Epithelial cell of esophagus (primary cell): Measurements from ENCODE around the gene PNLIPRP2.

Experiments used
- DNase-seq: peaks from one replicate; pipeline ENCODE4 v3.0.0; 2010; ENCODE audit warnings: low read depth
- H3K4me3 ChIP-seq: 2 replicates; pipeline ENCODE4 v1.5.1; 2011; ENCODE audit warnings: mild to moderate bottlenecking, low read length, control low read depth
- CTCF ChIP-seq: IDR thresholded peaks from 2 replicates; pipeline ENCODE4 v1.5.1; 2011; ENCODE audit warnings: low read depth, mild to moderate bottlenecking, low read length, control low read depth, inconsistent platforms; ENCODE audit not compliant: insufficient read depth; ENCODE audit errors: missing control alignments

The PNLIPRP2 gene

GRCh38 chr10:116606061-116606483, 14.7 kb upstream of the PNLIPRP2 start:
- DNase-seq: no peak
- TF ChIP-seq CTCF: no peak
- H3K4me3 ChIP-seq: no peak overlapping the region

DNA sequence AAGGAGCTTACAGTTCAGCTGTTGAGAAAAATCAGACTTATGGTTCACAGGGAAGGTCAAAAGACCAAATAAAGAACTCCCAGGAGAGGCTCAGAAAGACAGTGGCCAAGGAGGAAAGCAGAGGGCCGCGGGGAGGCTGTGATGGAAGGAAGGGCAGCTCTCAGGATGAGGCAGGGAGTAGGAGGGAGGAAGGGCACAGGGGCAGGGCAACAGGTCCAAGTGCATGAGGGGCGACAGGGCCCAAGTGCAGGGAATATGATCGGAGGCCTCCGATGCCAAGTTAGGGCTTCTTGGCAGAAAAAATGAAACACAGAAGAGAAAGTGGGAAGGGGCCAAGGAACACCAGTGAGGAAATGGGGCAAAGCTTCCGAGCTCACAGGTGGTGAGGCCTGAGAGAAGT, 13.4 kb upstream of the PNLIPRP2 start:
- DNase-seq: no peak
- H3K4me3 ChIP-seq: no peak overlapping the region
- TF ChIP-seq CTCF: no peak

GRCh38 chr10:116608686-116609594, 11.8 kb upstream of the PNLIPRP2 start:
- no peak overlapping the region for H3K4me3 ChIP-seq
- DNase-seq: no peak
- no peak for TF ChIP-seq CTCF

DNA sequence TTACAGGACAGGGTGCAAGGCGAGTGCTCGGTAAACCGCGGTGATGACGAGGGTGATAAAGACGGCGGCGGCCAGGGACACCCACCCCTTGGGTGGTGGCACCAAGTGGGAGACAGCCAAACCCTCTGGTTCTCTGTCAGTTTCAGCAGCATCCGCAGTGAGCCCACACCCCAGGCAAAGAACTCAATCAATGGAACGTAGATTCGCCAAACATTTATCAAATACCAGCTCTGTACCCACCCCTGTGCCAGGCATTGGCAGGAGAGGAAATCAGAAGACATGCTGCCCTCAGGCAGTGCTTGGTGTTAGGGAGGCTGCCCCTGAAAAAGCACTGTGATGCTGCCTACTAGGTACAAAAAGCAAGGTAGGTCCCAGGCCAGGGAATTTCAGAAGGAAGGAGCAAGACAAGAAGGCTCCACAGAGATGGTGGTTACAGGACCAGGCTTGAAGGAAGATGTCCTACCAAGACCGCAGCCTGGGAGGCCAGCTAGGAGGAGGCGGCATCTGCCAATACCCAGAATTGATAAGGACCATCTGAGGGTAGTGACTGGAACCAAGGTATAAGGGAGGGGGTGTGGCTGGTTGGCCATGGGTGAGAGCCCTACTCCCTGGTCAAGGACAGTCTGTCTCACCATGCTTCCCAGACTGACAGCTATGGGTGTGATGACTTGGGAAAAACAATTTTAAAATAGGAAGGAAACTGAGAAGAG, 10.2 kb upstream of the PNLIPRP2 start:
- DNase-seq: no peak
- no peak overlapping the region for H3K4me3 ChIP-seq
- no peak for TF ChIP-seq CTCF

DNA sequence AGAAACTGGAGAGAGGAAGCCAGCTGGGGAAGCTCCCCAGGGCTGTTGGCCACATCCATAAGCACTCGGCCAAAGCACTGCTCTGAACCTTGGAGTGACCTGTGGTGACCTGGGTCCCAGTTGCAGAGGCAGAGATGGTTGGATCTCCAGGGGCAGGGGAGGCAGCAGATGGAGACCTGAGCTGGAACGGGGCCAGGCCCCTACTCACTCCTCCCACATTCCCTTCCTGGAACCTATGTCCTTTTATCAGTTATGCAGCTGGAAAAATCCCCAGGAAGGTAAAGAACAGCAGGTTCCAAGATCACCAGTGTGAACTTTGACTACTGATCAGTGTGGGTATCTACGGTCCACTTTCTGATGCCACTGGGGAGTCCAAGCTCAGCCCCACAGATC, 9.6 kb upstream of the PNLIPRP2 start:
- no peak overlapping the region for H3K4me3 ChIP-seq
- no peak for TF ChIP-seq CTCF
- DNase-seq: no peak

DNA sequence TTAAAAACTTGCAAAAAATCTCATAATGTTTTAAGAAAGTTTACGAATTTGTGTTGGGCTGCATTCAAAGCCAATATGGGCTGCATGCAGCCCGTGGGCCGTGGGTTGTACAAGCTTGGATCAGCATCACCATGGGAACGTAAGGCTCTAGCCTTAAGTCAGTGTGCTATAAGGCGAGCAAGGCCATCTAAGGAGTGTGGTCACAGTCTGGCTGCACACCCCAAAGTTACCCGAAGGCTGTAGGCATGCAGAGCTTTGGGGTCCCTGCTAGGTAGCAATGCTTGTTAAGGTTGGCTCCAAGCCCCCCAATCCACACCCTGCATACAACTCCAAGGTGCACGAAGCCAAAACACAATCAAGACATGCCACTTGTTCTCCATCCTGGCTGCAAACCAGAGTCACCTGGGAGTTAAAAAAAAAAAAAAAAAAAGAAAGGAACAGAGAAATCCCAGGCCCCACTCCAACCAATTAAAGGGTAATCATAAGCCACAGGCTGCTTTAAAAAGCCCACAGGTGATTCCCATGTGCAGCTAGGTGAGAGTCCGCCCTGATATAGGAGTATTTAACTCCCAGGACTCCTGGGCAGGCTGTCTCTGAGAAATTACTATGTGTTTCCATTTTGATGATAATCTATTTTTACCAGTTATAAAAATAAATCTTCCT, 8.5 kb upstream of the PNLIPRP2 start:
- DNase-seq: no peak
- no peak overlapping the region for H3K4me3 ChIP-seq
- no peak for TF ChIP-seq CTCF
